NT2/D1 (cell line): ENCODE measurements around the gene CFAP20DC.

ENCODE experiments used
- DNase-seq: peaks from one replicate; pipeline ENCODE4 v3.0.0-alpha.2; 2011; ENCODE audit warnings: low read depth, low spot score
- H3K27me3 ChIP-seq: 2 replicates; pipeline ENCODE4 v1.6.0; 2011; ENCODE audit warnings: mild to moderate bottlenecking; ENCODE audit not compliant: insufficient read length, insufficient read depth
- H3K36me3 ChIP-seq: 2 replicates; pipeline ENCODE4 v1.6.1; 2011; ENCODE audit warnings: mild to moderate bottlenecking, low read length, mixed read lengths; ENCODE audit not compliant: insufficient read depth, insufficient read length
- H3K4me1 ChIP-seq: 2 replicates; pipeline ENCODE4 v1.5.1; 2011; ENCODE audit not compliant: insufficient read depth, insufficient read length
- H3K4me3 ChIP-seq: 2 replicates; pipeline ENCODE4 v1.5.1; 2011; ENCODE audit warnings: low read depth; ENCODE audit not compliant: insufficient read length
- H3K9ac ChIP-seq: 2 replicates; pipeline ENCODE4 v1.6.0; 2011; ENCODE audit warnings: low read depth; ENCODE audit not compliant: insufficient read length
- H3K9me3 ChIP-seq: 2 replicates; pipeline ENCODE4 v1.5.1; 2011; ENCODE audit warnings: mild to moderate bottlenecking, low read length; ENCODE audit not compliant: insufficient read depth
- SUZ12 ChIP-seq: IDR thresholded peaks from 2 replicates; pipeline ENCODE4 v1.6.1; 2011; ENCODE audit not compliant: insufficient read length, insufficient read depth; ENCODE audit errors: extremely low read depth
- YY1 ChIP-seq: IDR thresholded peaks from 2 replicates; pipeline ENCODE4 v1.6.1; 2011; ENCODE audit not compliant: insufficient read length, insufficient read depth
- ZNF274 ChIP-seq: IDR thresholded peaks from 2 replicates; pipeline ENCODE4 v1.6.1; 2011; ENCODE audit warnings: mild to moderate bottlenecking, low read depth, low read length

CFAP20DC gene

GRCh38 chr3:58693940-58694850 is 355.6 kb downstream of the CFAP20DC start:
- peaks cover 57% of the 10 kb centered on the region for H3K9me3 ChIP-seq
- DNase-seq, result no peak
- no peaks in the 10 kb centered on the region for H3K4me1 ChIP-seq
- H3K9ac ChIP-seq, result no peak overlapping the region
- no peaks in the 10 kb centered on the region for H3K27me3 ChIP-seq
- TF ChIP-seq SUZ12, result no peak
- TF ChIP-seq YY1, result no peak
- TF ChIP-seq ZNF274, result no peak
- H3K4me3 ChIP-seq, result no peak overlapping the region
- H3K36me3 ChIP-seq, result no peaks in the 10 kb centered on the region

- H3K9me3 ChIP-seq, result peaks cover 71% of the 10 kb centered on the region
- no peaks in the 10 kb centered on the region for H3K36me3 ChIP-seq
- DNase-seq, result no peak
- no peak overlapping the region for H3K9ac ChIP-seq
- no peak overlapping the region for H3K4me3 ChIP-seq
- TF ChIP-seq YY1 (no peak), SUZ12 (no peak), ZNF274 (no peak)
- H3K4me1 ChIP-seq, result no peaks in the 10 kb centered on the region
- H3K27me3 ChIP-seq, result no peaks in the 10 kb centered on the region
These were observed 357.3 kb downstream of the CFAP20DC start for GRCh38 chr3:58692484-58692883.
